ENCODE data around the gene NME5. TPM values are rescaled to one million over a fixed set of nuclear protein-coding genes. Genes with fewer than 3 reads are reported as not detected.

NME5 gene
- total and polyA plus RNA-seq, 2 of the 13 experiments (the other 11 are each of a cell fraction or from before 2014, with no cell fraction given): 0.18 TPM; not detected in 1

- TF ChIP-seq DZIP1 (CRISPR knock-in tag; IDR thresholded peaks at IDR 0.05) (no peak), ZNF879 (CRISPR knock-in tag; IDR thresholded peaks at IDR 0.05) (no peak), MAFF (IDR thresholded peaks at IDR 0.05; ENCODE audit: low read depth, low read length) (no peak), ZNF30 (CRISPR knock-in tag; IDR thresholded peaks at IDR 0.05) (no peak), CBFB (CRISPR knock-in tag; IDR thresholded peaks at IDR 0.05) (no peak), ZNF484 (CRISPR knock-in tag; IDR thresholded peaks at IDR 0.05; ENCODE audit: borderline replicate concordance, low read depth) (no peak)
- TF ChIP-seq, protein P1, sequence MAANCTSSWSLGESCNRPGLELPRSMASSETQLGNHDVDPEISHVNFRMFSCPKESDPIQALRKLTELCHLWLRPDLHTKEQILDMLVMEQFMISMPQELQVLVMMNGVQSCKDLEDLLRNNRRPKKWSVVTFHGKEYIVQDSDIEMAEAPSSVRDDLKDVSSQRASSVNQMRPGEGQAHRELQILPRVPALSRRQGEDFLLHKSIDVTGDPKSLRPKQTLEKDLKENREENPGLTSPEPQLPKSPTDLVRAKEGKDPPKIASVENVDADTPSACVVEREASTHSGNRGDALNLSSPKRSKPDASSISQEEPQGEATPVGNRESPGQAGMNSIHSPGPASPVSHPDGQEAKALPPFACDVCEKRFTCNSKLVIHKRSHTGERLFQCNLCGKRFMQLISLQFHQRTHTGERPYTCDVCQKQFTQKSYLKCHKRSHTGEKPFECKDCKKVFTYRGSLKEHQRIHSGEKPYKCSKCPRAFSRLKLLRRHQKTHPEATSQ (CRISPR knock-in tag; IDR thresholded peaks at IDR 0.05; ENCODE audit: borderline replicate concordance): no peak
Measured at GRCh38 chr5:138068742-138069600, 70.3 kb downstream of the NME5 start (continued).

- FAIRE-seq (no peak), ATAC-seq (no peak), DNase-seq (ENCODE audit: low spot score) (no peak)
- H3K4me3 ChIP-seq (replicated peaks in 1 of 3; ENCODE audit: insufficient read depth in 1 of 3, low read depth in 2 of 3, low read length in 3 of 3): no peak overlapping the region
- H3K9ac ChIP-seq (ENCODE audit: insufficient read depth, low read depth, low read length): no peak overlapping the region
- intact Hi-C loops (cut with micrococcal nuclease; ENCODE audit: unreplicated experiment): loop anchor here (1.0 kb wide), 1 partner anchor 32 kb away; no protein-coding TSS in a partner anchor
- no peak overlapping the region for H3K4me2 ChIP-seq (ENCODE audit: low read depth, low read length)
- H3K9me3 ChIP-seq (ENCODE audit: low read length): no peaks in the 10 kb centered on the region
- no peaks in the 10 kb centered on the region for H3K79me2 ChIP-seq (ENCODE audit: insufficient read depth, low read length)
- no TSS peak for BruUV-seq (replicated peaks)
- no peaks in the 10 kb centered on the region for H3K4me1 ChIP-seq (ENCODE audit: insufficient read depth, low read length)
- ChIA-PET CTCF (ENCODE audit: low intra/inter-chr PET ratio, low total read pairs) (interaction anchor here (1.1 to 2.9 kb wide), 3 partner anchors 9 to 66 kb away, joined by 3 to 68 read pairs (median 5); no protein-coding TSS in a partner anchor), POLR2A (no interaction called here)
- in situ Hi-C loops (cut with HindIII; ENCODE audit: extremely low pct_ligation_motif_present, low pct_unique_long_range_greater_than_20kb): loop anchor here (5.0 to 10.0 kb wide), 2 partner anchors 36 to 433 kb away; partner anchors contain the start of gene FAM13B
- H2AFZ ChIP-seq (ENCODE audit: low read length): no peak overlapping the region
- H3K36me3 ChIP-seq (replicated peaks in 1 of 2; ENCODE audit: control insufficient read depth in 1 of 2, insufficient read depth in 2 of 2, low read length in 2 of 2): no peaks in the 10 kb centered on the region
- no peak overlapping the region for H3K27ac ChIP-seq (ENCODE audit: extremely low read length, insufficient read depth, low read length)
- no peaks in the 10 kb centered on the region for H3K27me3 ChIP-seq (ENCODE audit: control insufficient read depth in 1 of 2, insufficient read depth in 2 of 2, low read length in 2 of 2)
- WGBS (ENCODE audit: low lambda C conversion rate): 59% methylated on average over 8 of the region's 8 CpGs
- H4K20me1 ChIP-seq (ENCODE audit: insufficient read depth, low read length): no peaks in the 10 kb centered on the region
- no peak for TF ChIP-seq ZNF652 (CRISPR knock-in tag; IDR thresholded peaks at IDR 0.05; ENCODE audit: borderline replicate concordance, low read depth)
- TF ChIP-seq, protein P2, sequence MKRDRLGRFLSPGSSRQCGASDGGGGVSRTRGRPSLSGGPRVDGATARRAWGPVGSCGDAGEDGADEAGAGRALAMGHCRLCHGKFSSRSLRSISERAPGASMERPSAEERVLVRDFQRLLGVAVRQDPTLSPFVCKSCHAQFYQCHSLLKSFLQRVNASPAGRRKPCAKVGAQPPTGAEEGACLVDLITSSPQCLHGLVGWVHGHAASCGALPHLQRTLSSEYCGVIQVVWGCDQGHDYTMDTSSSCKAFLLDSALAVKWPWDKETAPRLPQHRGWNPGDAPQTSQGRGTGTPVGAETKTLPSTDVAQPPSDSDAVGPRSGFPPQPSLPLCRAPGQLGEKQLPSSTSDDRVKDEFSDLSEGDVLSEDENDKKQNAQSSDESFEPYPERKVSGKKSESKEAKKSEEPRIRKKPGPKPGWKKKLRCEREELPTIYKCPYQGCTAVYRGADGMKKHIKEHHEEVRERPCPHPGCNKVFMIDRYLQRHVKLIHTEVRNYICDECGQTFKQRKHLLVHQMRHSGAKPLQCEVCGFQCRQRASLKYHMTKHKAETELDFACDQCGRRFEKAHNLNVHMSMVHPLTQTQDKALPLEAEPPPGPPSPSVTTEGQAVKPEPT (CRISPR knock-in tag; IDR thresholded peaks at IDR 0.05; ENCODE audit: low read depth): no peak
- TF ChIP-seq TBX3 (IDR thresholded peaks at IDR 0.05; ENCODE audit: borderline replicate concordance): no peak
- TF ChIP-seq ZNF589 (CRISPR knock-in tag; conservative IDR thresholded peaks at IDR 0.05): no peak
- TF ChIP-seq ZNF143 (CRISPR knock-in tag; IDR thresholded peaks at IDR 0.05): no peak
- TF ChIP-seq ZFP41 (CRISPR knock-in tag; IDR thresholded peaks at IDR 0.05; ENCODE audit: borderline replicate concordance): no peak
- no peak for TF ChIP-seq ZNF296 (CRISPR knock-in tag; conservative IDR thresholded peaks at IDR 0.05)
Measured at GRCh38 chr5:138067945-138068344, 71.3 kb downstream of the NME5 start.
